Ovary (tissue), 9 donors: Measurements from ENCODE around the gene AUTS2. TPM values are rescaled to one million over a fixed set of nuclear protein-coding genes. Genes with fewer than 3 reads are reported as not detected.

ENCODE experiments used
- DNase-seq, 5 donors: peaks; one replicate each; pipeline ENCODE4 v3.0.0-alpha.2; 2019 to 2020
- H3K27ac ChIP-seq, 2 donors: fragments of 200-600 bp; one replicate each; pipeline versions ENCODE4 v1.5.1 to v1.8.0; 2019 to 2022
- H3K27me3 ChIP-seq: fragments of 200-600 bp; one replicate; pipeline ENCODE4 v1.8.0; 2022
- H3K36me3 ChIP-seq: fragments of 200-600 bp; sonication (generic); one replicate; pipeline ENCODE4 v1.5.1; 2019
- H3K4me1 ChIP-seq: one replicate; pipeline ENCODE4 v1.8.1; 2013; ENCODE audit warnings: mild to moderate bottlenecking, moderate library complexity; ENCODE audit not compliant: insufficient read depth
- H3K4me3 ChIP-seq: fragments of 200-600 bp; sonication (generic); one replicate; pipeline ENCODE4 v1.5.1; 2017
- H3K9me3 ChIP-seq, 2 donors: fragments of 200-600 bp in 1 of 2; sonication (generic) in 1 of 2; one replicate each; pipeline versions ENCODE4 v1.5.1 to v1.8.1; 2013 to 2019; ENCODE audit warnings: mild to moderate bottlenecking in 1 of 2, moderate library complexity in 1 of 2
- EP300 ChIP-seq: sonication (generic); formaldehyde crosslinking; IDR thresholded peaks from one replicate; pipeline ENCODE4 v1.6.1; 2017; ENCODE audit warnings: antibody characterized with exemption
- POLR2A ChIP-seq: fragments of 450-650 bp; IDR thresholded peaks from one replicate; pipeline ENCODE4 v1.6.1; 2017; ENCODE audit warnings: antibody characterized with exemption, mild to moderate bottlenecking, moderate library complexity
- WGBS, 3 donors: extraction: QIAGEN DNeasy Blood & Tissue Kit in 1 of 3; methylation state at CpG; one replicate each; pipeline versions ENCODE4 v1.1.5 to v1.1.7; 2013 to 2017; 5-methylcytosine and 5-hydroxymethylcytosine counted together
- intact Hi-C, 4 donors: fragments of 100-400 bp; cut with DNase I; formaldehyde crosslinking; loops; one replicate each; pipeline versions ENCODE4 v1.11.0 to v1.15.1; 2022 to 2023
- polyA plus RNA-seq, 2 donors: library from polyadenylated mRNA; stranded (reverse); fragments of 200-250 nt in 1 of 2; fragments of 350-450 nt in 1 of 2; fragmentation: Illumina TruSeq in 1 of 2; extraction: RNeasy Lipid Tissue Mini Kit (QIAGEN cat#74804) in 1 of 2; gene quantifications; one replicate each; pipeline ENCODE4 v1.2.3, GENCODE V29; 2013 to 2014
- total RNA-seq, 7 donors: library from RNA; depleted of rRNA in 2 of 7; stranded (reverse); fragments of >200 nt in 2 of 7; fragmentation: NEBNext Ultra II Directional in 3 of 7; extraction: Animal tissue kit (Norgen Biotek cat#: 25700) in 3 of 7; gene quantifications; one replicate each; pipeline versions ENCODE4 v1.1.0 to v1.2.4, GENCODE V29; 2016 to 2023
- TF ChIP-seq, protein P1 (sequence below), 3 donors: fragments of 450-650 bp in 2 of 3; fragments of 200-600 bp in 1 of 3; IDR thresholded peaks; one replicate each; pipeline versions ENCODE4 v1.5.1 to v1.8.0; 2016 to 2022; ENCODE audit warnings: antibody characterized with exemption in 3 of 3, mild to moderate bottlenecking in 1 of 3
- donor health status: DM: no; HTN: no; CAD: no; lungs with moderate emphysema.
- donor health status: DM: no; HTN: no; CAD: no.
- donor health status: Bipolar disorder and iron deficiency.
- donor health status: DM: yes; HTN: yes; CAD: no.
- donor health status: DM: no; HTN: no; CAD: no.
- donor health status: DM: yes; HTN: yes; CAD: no.

Gene AUTS2
- total and polyA plus RNA-seq, 9 donors, result 18.3 to 60.9 (median 44.9) TPM

DNA sequence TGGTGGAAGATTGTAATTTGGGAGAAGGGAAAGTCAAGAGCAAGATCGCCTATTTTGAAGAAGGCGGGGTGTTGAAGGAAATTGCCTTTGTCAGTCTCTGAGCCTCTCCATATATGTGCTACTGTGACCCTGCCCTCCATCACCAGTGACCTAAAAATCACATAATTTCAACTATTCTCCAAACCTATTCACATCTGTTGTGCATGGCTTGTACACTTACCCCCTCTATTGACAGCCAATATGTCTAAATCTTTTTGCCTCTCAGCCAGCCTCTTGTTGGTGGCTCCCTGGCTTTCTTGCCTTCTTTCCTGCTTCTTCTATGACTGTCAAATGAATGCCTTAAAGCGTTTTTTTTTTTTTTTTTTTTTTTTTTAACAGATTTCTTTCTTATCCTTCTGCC lies 295.6 kb downstream of the AUTS2 start:
- Histone ChIP-seq H3K27ac (no peak overlapping the region), H3K27me3 (no peaks in the 10 kb centered on the region), H3K4me1 (peaks cover 5% of the 10 kb centered on the region), H3K36me3 (no peaks in the 10 kb centered on the region), H3K9me3 (no peaks in the 10 kb centered on the region), H3K4me3 (no peak overlapping the region)
- intact Hi-C loops, result no loop called here
- WGBS, 3 donors, result 67 to 80% (median 77%) methylated on average over 3 of the region's 3 CpGs
- no peak for DNase-seq
- TF ChIP-seq, protein P1, sequence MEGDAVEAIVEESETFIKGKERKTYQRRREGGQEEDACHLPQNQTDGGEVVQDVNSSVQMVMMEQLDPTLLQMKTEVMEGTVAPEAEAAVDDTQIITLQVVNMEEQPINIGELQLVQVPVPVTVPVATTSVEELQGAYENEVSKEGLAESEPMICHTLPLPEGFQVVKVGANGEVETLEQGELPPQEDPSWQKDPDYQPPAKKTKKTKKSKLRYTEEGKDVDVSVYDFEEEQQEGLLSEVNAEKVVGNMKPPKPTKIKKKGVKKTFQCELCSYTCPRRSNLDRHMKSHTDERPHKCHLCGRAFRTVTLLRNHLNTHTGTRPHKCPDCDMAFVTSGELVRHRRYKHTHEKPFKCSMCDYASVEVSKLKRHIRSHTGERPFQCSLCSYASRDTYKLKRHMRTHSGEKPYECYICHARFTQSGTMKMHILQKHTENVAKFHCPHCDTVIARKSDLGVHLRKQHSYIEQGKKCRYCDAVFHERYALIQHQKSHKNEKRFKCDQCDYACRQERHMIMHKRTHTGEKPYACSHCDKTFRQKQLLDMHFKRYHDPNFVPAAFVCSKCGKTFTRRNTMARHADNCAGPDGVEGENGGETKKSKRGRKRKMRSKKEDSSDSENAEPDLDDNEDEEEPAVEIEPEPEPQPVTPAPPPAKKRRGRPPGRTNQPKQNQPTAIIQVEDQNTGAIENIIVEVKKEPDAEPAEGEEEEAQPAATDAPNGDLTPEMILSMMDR (IDR thresholded peaks at IDR 0.05), result no peak
- TF ChIP-seq EP300, result no peak
- no peak for TF ChIP-seq POLR2A

DNA sequence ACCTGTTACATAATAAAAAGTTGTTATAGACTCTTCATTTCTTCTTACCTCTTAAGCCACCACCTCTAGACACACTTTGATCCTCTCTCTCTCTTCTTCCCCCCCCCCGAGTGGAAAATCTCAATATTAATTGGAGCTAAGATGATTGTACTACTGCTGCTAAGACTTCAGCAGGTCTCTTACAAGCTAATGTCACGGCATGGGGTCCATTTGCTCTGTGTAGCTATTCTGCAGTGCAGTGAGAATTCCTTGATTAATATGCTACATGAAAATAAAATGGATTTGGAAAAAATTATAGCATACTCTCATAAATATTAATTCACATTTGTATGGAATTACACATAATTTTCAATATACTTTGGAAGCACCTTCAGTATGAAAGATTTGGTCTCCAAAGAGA lies 297.2 kb downstream of the AUTS2 start:
- H3K27ac ChIP-seq, result no peak overlapping the region
- peaks cover 2% of the 10 kb centered on the region for H3K4me1 ChIP-seq
- H3K27me3 ChIP-seq, result no peaks in the 10 kb centered on the region
- DNase-seq, result no peak
- TF ChIP-seq POLR2A (no peak), EP300 (no peak)
- TF ChIP-seq, protein P1 (IDR thresholded peaks at IDR 0.05), result no peak
- H3K36me3 ChIP-seq, result no peaks in the 10 kb centered on the region
- H3K4me3 ChIP-seq, result no peak overlapping the region
- 74 to 85% (median 82%) methylated on average over 2 of the region's 2 CpGs for WGBS, 3 donors
- H3K9me3 ChIP-seq, result no peaks in the 10 kb centered on the region
- intact Hi-C loops, result no loop called here

DNA sequence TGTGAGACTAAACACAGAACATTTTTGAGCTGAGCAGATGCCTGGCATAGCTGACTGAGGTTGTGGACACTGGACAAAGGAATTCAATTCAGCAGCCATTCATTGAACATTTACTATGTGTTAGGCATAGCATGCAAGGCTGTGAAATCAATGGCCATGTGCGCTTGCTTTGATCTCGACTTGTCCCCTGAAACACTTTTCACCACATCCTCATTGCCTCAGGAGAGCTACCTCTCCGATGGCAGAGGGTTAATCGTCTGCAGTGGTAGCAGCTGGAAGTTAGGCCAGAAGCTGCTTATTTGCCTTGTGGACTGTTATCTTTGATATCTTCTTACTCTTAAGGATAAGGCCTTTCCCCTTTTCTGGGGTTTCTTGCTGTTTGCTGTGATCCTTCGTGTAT lies 297.8 kb downstream of the AUTS2 start:
- no peak overlapping the region for H3K4me3 ChIP-seq
- intact Hi-C loops, result no loop called here
- no peaks in the 10 kb centered on the region for H3K36me3 ChIP-seq
- no peak overlapping the region for H3K27ac ChIP-seq
- H3K4me1 ChIP-seq, result peaks cover 2% of the 10 kb centered on the region
- DNase-seq, result no peak
- H3K27me3 ChIP-seq, result no peaks in the 10 kb centered on the region
- no peaks in the 10 kb centered on the region for H3K9me3 ChIP-seq
- TF ChIP-seq POLR2A, result no peak
- no peak for TF ChIP-seq EP300
- TF ChIP-seq, protein P1 (IDR thresholded peaks at IDR 0.05), result no peak
- 91 to 94% (median 92%) methylated on average over 5 of the region's 5 CpGs for WGBS, 3 donors

DNA sequence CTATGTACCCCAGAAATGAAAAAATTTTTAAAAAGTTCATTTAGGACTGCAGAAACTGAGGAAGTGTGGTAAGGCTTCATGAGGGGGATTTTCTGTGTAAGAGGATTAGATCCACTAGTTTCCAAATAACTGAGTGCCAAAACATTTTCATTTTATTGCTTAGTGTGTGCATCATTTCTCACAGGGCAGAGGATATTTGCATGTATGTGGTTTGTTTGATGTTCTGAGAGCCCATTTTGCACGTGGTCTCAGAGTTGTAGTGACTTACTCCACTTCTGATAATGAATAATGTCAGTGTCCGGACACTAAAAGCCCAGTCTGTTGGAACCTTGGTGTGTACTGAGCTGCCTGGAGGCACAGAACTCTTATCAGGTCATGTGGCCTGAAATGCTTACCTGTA lies 299.9 kb downstream of the AUTS2 start:
- Histone ChIP-seq H3K27ac (no peak overlapping the region), H3K27me3 (no peaks in the 10 kb centered on the region), H3K4me3 (no peak overlapping the region), H3K9me3 (no peaks in the 10 kb centered on the region), H3K4me1 (peaks cover 2% of the 10 kb centered on the region), H3K36me3 (no peaks in the 10 kb centered on the region)
- WGBS, 3 donors, result 60 to 73% (median 66%) methylated on average over 2 of the region's 2 CpGs
- no peak for DNase-seq
- TF ChIP-seq EP300 (no peak), POLR2A (no peak)
- intact Hi-C loops, result no loop called here

DNA sequence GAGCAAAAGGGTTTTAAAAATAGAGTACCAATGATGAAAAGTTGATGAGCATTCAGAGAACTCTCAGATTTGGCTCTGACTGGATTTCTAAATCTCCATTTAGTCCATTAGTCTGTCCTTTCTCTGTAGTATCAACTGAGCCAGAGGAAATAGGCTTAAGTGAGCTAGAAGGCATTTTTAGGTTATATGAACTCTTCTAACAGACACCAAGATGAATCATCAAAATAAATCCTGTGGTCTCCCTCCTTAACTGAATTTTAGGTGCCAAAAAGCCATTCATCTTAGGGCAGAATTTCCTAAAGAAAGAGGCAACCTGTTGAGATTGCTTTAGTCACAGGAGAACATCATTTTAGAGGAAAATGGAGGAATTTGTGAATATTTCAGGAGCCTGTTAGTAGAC lies 305.1 kb downstream of the AUTS2 start:
- no peaks in the 10 kb centered on the region for H3K4me1 ChIP-seq
- no peak for DNase-seq
- intact Hi-C loops, result no loop called here
- H3K27ac ChIP-seq, result no peak overlapping the region
- no peaks in the 10 kb centered on the region for H3K27me3 ChIP-seq
- no peaks in the 10 kb centered on the region for H3K36me3 ChIP-seq
- no peaks in the 10 kb centered on the region for H3K9me3 ChIP-seq
- H3K4me3 ChIP-seq, result no peak overlapping the region
- TF ChIP-seq EP300, result no peak
- TF ChIP-seq POLR2A, result no peak
- TF ChIP-seq, protein P1 (IDR thresholded peaks at IDR 0.05), result no peak
